RKO (cell line): ENCODE measurements around the gene DDAH1.
A peak's percentile ranks its signal among the peaks of the same experiment; 100 is the strongest.

Experiments used
- DNase-seq: peaks from one replicate; pipeline ENCODE4 v3.0.0-alpha.2; 2016; ENCODE audit warnings: low spot score

Gene DDAH1

DNA sequence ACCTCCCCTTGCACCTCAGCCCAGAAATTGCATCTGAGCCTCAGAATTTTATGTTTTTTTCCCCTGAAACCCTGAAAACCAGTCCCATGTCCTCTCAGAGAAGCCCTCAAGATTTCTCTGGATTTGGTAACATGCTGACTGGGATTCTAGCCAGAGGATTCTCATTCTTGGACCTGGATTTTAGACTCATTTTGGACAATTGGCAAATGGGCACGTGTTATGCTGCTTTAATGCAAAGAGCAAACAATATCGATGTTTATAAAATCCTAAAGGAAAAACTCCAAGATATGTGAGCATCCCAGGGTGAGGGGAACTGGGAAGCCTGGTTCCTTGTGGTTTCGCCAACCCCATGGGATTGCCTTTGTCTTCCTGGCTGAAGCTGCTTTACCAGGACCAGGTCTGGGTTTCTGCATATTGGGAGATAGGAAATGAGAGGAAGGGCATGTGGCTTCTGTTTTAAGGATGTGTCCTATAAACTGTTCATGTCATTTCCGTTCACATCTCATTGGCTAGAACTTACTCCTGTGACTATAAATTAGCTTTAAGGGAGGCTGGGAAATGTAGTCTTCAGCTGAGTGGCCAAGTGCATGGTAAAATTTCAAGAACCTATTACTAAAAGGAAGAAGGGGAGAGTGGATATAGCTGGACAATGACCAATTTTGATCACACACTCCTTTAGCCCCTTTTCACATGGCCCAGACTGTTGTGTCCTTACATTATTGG, 161.4 kb downstream of the DDAH1 start:
- no peak for DNase-seq

DNA sequence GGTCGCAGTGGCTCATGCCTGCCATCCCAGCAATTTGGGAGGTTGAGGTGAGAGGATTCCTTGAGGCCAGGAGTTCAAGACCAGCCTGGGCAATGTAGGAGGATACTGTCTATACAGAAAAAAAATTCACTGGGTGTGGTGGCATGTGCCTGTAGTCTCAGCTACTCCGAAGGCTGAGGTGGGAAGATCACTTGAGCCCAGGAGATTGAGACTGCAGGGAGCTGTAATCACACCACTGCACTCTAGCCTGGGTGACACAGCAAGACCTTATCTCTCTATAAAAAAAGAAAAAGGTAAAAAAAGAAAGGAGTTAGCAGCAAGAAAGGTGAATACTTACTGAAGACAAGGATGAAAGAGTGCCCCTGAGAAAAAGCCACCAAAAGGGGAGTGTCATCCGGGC, 164.8 kb downstream of the DDAH1 start:
- DNase-seq = no peak

DNA sequence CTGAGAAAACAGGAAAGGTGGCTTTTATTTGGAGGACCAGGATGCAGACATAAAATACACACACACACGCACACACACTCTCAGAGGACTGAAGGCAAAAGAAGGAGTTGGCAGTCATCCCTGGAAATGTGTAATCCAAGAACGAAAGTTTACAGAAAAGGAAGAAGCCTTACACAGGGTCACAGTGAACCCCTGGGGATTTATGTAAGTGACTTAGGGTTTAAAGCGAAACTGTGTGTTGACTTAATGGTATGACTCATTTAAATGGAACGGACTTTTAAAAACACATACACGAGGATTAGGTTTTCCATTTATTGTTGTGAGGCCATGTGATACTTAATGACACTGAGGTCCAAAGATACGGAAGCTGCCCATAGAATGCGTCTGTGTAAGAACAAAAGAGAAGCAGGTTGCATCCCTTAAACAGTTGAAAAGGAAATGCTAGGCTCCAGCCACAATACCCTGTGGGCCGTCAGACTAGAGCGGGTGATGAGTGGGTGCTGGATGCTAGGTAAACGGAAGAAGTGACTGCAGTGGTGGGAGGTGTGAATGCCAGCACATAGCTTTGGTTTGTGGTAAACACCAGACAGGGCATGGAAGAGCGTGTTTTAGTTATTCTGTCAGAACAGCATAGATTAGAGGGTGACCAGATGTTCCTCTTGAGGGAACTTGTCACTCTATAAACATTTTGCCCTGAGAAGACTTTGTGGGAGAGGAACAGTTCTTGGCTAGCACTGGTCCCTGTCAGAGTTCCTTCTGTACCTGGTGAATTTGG, 166.9 kb downstream of the DDAH1 start:
- peak; percentile 99 for DNase-seq

DNA sequence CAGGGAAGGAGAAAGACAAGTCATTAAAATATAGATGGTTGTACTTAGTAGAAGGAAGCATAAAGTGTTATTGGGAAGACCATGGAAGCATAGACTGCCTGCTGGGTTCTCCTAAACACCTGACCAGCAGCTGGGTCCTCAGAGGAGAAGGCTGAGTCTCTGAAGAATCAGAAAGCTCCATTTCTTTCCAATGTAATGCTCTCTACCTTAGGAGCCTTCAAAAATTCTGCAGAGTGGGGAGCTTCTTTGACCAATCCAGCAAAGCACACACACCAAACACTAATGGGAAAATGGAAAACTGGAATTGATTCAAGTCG, 167.5 kb downstream of the DDAH1 start:
- no peak for DNase-seq

DNA sequence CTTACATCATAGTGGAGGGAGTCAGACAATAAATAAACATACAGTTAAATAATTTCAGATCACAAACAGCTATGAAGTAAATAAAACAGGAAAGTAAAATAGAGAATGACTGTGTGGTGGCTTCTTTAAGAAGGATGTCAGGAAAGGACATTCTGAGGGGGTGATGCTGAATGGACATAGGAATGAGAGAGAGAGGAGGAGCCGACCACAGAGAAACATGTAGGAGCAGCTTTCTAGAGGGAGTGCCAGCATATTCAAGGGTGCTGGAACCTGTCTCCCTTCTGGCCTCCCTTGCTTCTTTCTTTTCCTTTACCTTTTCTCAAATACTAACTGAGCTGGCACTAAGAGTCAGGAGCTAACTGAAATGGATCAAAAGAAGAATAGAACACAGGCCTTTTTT, 168.0 kb downstream of the DDAH1 start:
- DNase-seq = no peak

DNA sequence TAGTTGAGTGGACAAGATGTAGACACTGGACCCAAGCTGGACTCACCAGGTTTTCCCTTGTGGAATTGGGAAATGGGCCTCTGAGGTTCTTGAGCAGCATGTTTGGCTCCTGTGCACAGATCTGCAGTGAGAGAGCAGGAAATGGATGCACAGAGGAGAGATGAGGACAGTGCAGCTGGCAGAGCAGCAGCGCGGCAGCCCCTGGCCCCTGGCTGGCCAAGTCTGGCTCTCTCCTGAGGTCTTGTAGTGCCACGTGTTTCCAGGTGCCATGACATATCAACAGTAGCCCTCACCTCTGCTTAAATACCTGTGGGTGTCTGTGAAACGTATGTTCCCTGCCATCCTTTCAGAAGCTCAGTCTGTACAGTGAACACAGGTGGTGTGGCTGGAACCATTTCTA, 169.3 kb downstream of the DDAH1 start:
- no peak for DNase-seq

DNA sequence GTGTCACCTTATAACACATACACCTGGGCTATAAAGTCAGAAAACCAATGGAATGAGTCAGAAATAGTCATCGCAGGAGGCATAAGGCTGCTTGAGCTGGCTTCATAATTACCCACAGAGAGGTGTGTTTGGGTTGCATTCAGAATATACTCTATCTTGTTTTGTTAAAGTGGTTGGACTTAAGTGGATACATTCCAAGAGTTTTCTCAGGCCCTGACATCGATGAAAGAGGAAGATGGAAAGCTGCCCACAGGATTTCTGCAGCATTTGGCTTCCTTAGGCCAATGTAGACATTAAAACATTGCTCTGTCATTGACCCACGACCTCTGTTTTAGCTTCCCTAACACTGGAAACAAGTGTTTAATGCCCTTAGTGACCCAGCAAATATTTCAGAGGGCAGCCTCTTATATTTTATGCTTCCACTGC, 169.9 kb downstream of the DDAH1 start:
- peak; percentile 94 for DNase-seq

DNA sequence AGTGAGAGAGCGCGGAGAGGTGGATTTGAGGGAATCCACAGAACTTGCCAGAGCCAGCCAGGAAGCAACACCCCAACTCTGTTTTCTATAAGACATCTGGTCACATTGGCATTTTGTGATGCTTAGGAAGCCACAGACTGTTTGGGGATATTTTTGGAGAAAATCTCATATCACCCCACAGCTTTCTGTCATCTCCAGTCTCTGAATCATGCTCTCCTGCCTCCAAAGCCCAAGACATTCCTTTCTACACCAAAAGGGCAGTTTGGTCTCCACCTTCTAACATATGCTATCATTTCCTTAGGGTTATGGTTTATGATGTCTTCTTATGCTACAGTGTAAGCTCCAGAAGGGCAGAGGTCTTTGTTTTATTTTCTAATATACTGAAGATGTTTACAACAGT, 174.1 kb downstream of the DDAH1 start:
- no peak for DNase-seq

DNA sequence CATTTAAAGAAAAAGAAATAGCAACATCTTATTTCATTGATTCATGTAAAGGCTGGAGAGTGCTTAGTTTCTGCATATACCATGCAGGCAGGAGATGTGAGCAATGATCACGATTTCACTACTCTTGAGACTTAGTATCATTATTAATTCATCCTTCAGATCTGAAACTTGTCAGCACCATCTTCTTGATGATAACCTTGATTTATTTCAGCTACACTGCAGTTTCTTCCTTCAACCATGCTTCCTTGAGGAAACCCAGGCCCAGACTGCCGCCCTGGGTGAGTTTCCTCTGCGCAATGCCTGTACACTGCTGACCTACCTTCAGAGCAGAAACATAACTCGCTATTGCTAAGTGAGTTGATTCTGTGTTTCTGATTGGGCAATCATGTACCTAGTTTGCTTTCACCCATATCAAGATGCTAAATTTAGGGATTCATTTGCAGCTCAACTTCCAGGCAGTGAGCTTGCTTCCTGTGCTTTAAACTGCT, 175.1 kb downstream of the DDAH1 start:
- DNase-seq = no peak

DNA sequence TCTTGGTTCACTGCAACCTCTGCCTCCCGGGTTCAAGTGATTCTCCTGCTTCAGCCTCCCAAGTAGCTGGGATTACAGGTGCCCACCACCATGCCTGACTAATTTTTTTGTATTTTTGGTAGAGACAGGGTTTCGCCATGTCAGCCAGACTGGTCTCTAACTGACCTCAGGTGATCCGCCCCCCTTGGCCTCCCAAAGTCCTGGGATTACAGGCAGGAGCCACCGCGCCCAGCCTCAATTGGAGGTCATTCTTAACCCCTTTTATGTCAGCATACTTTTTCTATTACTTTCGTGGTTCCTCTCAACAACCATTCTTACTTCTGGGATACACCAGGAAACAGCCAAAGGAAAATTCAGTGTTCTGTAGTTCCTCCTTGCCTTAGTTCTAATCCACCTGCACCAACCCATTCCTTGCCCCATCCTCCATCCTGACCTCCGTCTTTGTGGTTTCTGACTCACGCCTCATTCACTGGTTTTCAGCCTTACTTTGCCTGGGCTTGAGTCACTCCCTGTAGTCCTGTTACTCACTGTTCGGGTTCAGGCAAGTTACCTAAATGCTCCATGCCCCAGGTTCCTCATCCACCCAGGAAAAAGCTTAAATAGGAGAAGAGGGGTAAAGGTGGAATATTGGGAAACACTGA, 175.6 kb downstream of the DDAH1 start:
- peak; percentile 95 for DNase-seq

DNA sequence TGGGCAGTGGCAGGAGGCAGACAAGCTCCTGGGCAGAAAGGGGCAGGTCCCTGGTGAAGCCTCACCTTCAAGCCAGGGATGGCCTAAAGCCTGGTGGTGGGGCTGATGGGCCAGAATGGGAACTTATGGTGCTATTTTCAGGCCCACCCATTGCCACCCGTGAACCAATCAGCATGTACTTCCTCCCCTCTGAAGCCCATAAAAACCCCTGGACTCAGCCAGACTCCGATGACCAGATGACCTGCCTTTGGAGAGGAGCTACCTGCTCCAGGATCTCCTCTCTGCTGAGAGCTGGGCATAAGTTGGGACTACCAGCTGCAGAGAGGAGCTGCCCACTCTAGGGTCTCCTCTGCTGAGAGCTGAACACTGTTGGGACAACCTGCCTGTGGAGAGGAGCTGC, 180.8 kb downstream of the DDAH1 start:
- no peak for DNase-seq

DNA sequence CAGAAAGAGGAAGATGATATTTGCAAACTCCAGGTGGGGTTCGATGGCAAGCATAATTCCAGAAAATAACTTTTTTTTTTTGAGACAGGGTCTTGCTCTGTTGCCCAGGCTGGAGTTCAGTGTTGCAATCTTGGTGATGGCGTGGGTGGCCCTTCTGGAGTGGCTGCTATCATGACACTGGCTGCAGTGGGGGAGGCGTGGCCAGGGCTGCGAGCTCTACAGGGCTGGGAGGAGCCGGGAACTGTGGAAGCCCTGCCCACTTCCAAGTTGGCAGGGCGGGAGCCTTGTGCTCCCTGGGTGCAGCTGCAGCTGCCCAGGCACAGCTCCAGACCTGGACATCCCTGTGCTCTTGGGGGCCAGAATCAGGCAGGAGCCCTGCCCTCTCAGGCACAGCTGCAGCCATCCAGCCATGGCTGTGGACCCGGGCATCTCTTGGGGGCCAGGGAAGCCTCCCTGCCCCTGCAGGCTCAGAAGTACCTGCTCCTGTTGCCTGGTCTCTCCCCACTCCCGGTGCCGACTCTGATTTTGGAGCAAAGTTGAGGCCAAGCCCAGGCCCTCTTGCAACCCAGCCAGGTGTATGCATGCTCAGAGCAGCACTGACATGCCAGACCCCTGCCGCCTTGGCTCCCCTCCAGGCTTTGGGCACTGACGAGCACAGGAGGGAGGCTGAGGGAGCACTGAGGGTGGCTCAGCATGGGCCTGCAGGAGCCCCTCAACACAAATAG, 181.3 kb downstream of the DDAH1 start:
- no peak for DNase-seq

DNA sequence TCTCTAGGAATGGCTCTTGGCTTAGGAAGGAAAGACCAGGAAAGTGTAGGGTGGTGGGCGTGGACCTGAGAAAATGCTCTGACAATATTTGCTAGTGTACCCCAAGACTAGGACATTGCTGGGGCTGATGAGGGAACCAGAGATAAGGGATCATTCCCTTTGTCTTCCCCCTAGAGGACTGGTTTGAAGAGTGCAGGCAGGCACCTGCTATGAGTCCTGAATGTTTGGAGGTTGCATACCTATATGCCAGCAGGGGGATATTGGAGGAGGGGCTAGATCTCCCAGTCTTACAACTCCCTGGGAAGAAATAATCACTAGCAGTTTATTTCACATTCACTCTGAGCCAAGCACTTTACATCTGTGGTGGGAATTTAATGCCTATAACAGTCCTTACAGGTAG, 182.5 kb downstream of the DDAH1 start:
- DNase-seq = no peak

DNA sequence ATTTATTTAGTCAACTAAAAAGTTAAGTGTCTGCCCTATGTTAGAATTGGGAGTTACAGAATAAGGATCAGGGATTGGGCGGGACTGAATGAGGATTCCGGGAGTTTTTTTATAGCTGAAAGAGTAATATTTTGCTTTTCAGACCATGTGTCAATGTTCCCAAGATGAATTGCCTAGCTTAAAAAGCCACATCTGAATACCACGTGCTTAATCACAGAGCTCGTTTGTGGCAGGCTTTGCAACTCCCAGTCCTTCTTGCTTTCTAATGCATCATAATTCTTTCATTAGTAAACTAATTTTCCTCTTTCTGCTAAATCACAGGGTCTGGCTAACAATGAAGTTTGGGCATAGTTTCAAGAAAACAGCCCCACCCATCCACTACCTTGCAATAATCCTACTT, 184.3 kb downstream of the DDAH1 start:
- no peak for DNase-seq

DNA sequence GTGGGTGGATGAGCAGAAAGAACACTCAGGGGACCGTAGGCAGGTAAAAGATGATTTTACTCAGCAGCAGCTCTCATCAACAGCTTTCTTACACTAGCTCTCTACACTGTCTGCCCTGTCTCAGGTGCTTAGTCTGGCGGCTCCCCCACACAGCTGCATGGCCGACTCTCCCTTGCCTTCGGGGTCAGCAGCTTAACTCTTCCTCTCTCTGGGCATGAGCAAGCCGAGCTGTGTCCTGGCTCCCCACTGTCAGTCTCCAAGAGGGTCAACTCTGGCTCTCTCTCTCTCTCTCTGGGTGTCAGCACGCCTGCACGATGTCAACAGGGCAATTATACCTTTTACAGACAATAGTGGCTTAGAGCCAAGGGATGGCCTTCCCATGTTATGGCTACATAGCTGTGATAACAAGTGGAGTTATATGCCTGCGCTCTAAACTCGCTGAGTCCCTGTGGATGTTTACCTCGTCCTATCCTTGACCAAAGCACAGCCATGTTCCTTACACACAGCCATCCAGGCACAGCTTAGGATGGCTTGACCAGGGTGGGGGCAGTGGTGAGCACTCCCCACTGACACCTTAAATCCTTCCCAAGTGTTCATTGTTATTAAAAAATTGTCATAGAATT, 185.4 kb downstream of the DDAH1 start:
- DNase-seq = no peak

DNA sequence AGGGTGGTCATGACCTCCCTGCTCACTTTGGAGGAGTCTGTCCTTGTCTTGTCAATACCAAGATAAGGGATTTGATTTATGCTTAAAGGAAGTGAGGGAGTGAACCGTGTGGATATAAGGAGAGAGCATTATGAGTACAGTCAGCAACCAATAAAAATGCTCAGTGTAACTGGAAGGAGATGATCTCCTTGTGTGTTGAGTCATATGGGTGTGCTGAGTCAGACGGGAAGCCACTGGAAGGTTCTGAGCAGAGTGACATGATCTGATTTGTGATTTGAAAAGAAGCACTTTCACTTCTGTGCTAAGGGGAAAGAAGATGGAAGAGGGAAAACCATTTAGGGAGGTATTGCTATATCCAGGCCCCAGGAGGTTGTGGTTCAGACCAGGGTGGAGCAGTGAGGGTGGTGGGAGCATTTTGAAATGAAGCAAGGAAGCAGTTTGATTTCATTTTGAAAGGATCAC, 186.1 kb downstream of the DDAH1 start:
- DNase-seq = peak; percentile 99

DNA sequence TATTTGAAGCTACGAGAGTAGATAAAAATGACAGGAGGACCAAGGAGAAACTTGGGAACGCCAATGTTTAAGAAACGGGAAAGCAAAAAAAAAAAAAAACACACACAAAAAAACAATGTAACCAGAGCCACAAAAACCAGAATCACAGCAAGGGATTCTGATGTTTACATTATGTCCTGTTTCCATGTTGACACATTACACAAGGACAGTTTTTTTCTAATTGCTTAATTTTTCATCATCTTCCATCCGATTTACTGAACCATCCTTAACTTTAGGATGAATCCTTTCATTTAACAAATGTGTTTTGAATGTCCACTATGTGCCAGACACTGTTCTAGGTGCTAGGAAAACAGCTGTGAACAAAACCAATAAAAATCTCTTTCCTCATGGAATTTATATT, 187.2 kb downstream of the DDAH1 start:
- DNase-seq = no peak

DNA sequence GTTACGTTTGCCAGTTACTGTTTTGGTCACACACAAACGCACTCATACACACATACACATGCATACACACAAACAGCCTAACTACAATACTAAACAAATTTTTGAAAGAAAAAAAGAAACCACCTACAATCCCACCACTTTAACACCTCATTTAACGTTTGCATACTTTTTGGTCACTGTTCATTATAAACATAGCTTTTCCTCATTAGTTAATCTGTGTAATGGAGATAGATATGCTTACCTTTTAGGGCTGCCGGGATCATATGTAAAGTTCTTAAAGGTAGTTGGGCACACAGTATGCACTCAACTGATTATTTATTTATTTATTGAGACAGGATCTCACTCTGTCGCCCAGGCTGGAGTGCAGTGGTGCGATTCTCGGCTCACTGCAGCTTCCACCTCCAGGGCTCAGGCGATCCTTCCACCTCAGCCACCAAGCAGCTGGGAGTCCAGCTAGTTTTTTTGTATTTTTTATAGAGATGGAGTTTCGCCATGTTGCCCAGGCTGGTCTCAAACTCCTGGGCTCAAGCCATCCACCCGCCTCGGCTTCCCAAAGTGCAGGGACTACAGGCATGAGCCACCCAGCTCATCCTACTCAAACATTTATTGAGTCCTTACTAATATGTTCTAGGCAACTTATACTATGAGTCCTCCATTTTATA, 187.8 kb downstream of the DDAH1 start:
- DNase-seq = no peak

DNA sequence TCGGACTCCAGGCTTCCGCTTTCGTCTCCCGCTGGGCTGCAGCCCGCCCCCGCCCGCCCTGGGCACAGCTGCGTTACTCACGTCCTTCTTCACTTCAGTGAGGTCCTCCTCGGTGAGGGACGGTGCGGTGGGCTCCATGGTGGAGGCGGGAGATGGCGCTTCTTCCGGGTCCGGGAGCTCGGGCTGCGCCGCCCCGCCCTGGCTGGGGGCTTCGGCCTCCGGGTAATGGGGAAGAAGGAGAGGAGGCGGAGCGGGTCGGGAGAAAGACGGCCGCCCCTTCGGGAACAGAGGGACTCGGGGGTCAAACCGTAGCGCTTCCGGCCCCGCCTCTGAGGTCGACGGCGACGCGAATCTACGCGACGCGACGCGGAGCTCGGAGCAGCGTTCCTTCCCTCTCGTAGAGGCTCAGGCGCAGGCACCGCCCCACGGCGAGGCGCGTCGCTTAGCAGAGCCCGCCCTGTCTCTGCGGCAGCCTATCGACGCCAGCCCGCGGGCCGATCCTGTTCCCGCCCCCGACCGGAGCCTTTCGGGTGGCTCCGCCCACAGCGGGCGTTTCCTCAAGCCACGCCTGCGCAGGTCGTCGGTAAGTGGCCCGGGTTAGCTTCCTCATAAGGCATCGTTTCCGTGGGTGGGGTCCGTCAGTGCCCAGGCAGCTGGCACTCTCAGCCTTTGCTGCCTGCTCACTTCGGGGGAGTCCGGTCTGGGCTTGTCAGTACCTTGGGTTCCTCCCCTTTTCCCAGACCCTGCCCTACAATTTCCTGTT, 188.6 kb downstream of the DDAH1 start, which contains the start of gene BCL10:
Gene BCL10, minus strand, starts transcription at position 418 of the 763 bp plus-strand sequence. Its CDS starts 280 bp downstream, at position 138.
- DNase-seq = peak; percentile 100

DNA sequence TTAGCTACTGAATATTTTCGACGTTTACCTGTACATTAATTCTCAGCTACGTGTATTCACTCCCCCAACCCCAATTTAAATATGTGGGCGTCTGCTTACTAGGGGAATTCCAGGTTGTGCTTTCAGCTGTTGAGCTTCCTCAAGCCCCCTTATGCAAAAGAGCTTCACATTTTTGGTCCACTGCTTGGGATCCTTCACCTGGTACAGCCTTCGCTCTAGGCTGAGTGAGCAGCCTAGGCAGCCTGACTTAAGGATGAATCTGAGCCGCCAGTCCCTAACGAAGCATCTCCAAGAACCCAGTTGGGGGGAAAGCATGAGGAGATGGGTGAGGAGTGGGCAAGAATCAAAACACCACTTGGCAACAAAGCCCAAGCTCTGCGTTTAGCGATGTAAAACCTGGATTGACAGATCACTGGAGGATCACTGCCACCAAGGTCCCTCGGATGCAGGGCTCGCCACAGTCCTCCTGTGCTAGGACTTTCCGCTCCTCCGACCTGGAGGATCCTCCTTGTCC, 189.2 kb downstream of the DDAH1 start:
- DNase-seq = peak; percentile 61
